ENCODE results near the gene MAP1LC3B2.

MAP1LC3B2 gene

GRCh38 chr12:116612436-116612835 lies 53.3 kb downstream of the MAP1LC3B2 start:
- H3K4me3 ChIP-seq (replicated peaks; ENCODE audit: low read depth, low read length), result no peak overlapping the region
- DNase-seq (ENCODE audit: low read depth), result no peak
- no peak for TF ChIP-seq CTCF (IDR thresholded peaks at IDR 0.05; ENCODE audit: low read length, missing control alignments)

GRCh38 chr12:116613256-116613655 lies 54.1 kb downstream of the MAP1LC3B2 start:
- no peak overlapping the region for H3K4me3 ChIP-seq (replicated peaks; ENCODE audit: low read depth, low read length)
- no peak for DNase-seq (ENCODE audit: low read depth)
- TF ChIP-seq CTCF (IDR thresholded peaks at IDR 0.05; ENCODE audit: low read length, missing control alignments), result no peak

GRCh38 chr12:116614194-116614915 lies 55.2 kb downstream of the MAP1LC3B2 start:
- H3K4me3 ChIP-seq (replicated peaks; ENCODE audit: low read depth, low read length), result no peak overlapping the region
- no peak for TF ChIP-seq CTCF (IDR thresholded peaks at IDR 0.05; ENCODE audit: low read length, missing control alignments)
- no peak for DNase-seq (ENCODE audit: low read depth)

GRCh38 chr12:116615141-116615861 lies 56.1 kb downstream of the MAP1LC3B2 start:
- DNase-seq (ENCODE audit: low read depth), result no peak
- TF ChIP-seq CTCF (IDR thresholded peaks at IDR 0.05; ENCODE audit: low read length, missing control alignments), result no peak
- no peak overlapping the region for H3K4me3 ChIP-seq (replicated peaks; ENCODE audit: low read depth, low read length)

- no peak for DNase-seq (ENCODE audit: low read depth)
- TF ChIP-seq CTCF (IDR thresholded peaks at IDR 0.05; ENCODE audit: low read length, missing control alignments), result no peak
- H3K4me3 ChIP-seq (replicated peaks; ENCODE audit: low read depth, low read length), result no peak overlapping the region
These were observed 57.5 kb downstream of the MAP1LC3B2 start for GRCh38 chr12:116616536-116617248.

- no peak for DNase-seq (ENCODE audit: low read depth)
- no peak overlapping the region for H3K4me3 ChIP-seq (replicated peaks; ENCODE audit: low read depth, low read length)
These were observed 60.1 kb downstream of the MAP1LC3B2 start for GRCh38 chr12:116619246-116619645.

More at GRCh38 chr12:116619246-116619645, 60.1 kb downstream of the MAP1LC3B2 start:
- TF ChIP-seq CTCF (IDR thresholded peaks at IDR 0.05; ENCODE audit: low read length, missing control alignments), result no peak

All from fibroblast of pulmonary artery (primary cell).